HFFc6 (cell line): ENCODE measurements around the gene NECAB3. TPM values are rescaled to one million over a fixed set of nuclear protein-coding genes. Genes with fewer than 3 reads are reported as not detected.

Experiments
- DNase-seq: peaks from one replicate; pipeline ENCODE4 v3.0.0-alpha.2; 2018
- H3K27ac Mint-ChIP-seq: 2 replicates; pipeline ENCODE4 v1.8.0; 2020; ENCODE audit warnings: mild to moderate bottlenecking, mixed read lengths
- H3K27me3 Mint-ChIP-seq: 2 replicates; pipeline ENCODE4 v1.8.0; 2021; ENCODE audit warnings: mild to moderate bottlenecking, moderate library complexity, mixed read lengths; ENCODE audit not compliant: insufficient read depth
- H3K36me3 Mint-ChIP-seq: 2 replicates; pipeline ENCODE4 v1.8.0; 2021; ENCODE audit warnings: low read depth, mixed read lengths
- H3K4me1 Mint-ChIP-seq: 2 replicates; pipeline ENCODE4 v1.8.0; 2020; ENCODE audit warnings: low read depth, mixed read lengths
- H3K4me3 Mint-ChIP-seq: 2 replicates; pipeline ENCODE4 v1.8.0; 2020; ENCODE audit warnings: mild to moderate bottlenecking, moderate library complexity, mixed read lengths
- H3K9me3 Mint-ChIP-seq: 2 replicates; pipeline ENCODE4 v1.8.0; 2020; ENCODE audit warnings: mild to moderate bottlenecking, mixed read lengths
- CTCF ChIP-seq: fragments of 200-600 bp; sonication (generic); IDR thresholded peaks from 2 replicates; pipeline ENCODE4 v1.5.0; 2021; ENCODE audit warnings: antibody characterized with exemption, mild to moderate bottlenecking
- total RNA-seq, 6 experiments: library from RNA; stranded (reverse); fragmentation: NEBNext Ultra II Directional; extraction: Animal tissue kit (Norgen Biotek cat#: 25700); gene quantifications; 2 replicates in 1 of 6; 3 replicates in 5 of 6; pipeline ENCODE4 v1.2.3, GENCODE V29; 2021

The NECAB3 gene
- total RNA-seq, 6 experiments from 2014 or later = 24.9 to 30.0 (median 27.0) TPM

- Mint-ChIP-seq H3K4me1 (peaks cover 10% of the 10 kb centered on the region), H3K27me3 (peaks cover 4% of the 10 kb centered on the region), H3K36me3 (no peaks in the 10 kb centered on the region), H3K4me3 (no peak overlapping the region), H3K9me3 (no peaks in the 10 kb centered on the region), H3K27ac (no peak overlapping the region)
- DNase-seq = no peak
- no peak for TF ChIP-seq CTCF
Observed at GRCh38 chr20:33658510-33658909, 15.7 kb downstream of the NECAB3 start.

DNA sequence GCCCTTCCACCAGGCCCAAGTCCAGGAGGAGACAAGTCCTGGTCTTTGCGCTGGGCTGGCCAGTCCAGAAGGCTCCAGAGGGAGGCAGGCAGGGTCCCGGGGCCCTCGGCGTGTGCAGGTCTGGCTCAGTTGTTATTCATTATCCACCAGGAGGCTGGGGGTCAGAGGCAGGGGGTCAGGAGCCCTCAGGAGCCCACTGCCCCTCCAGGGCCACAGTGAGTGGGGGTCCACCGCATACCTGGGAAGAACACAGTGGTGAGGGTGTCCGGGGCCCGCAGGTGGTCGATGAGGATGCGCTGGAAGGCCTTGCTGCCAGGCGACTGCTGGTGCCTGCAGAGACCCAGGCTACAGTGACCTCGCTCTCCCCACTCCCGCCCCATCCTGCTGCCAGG, 16.5 kb downstream of the NECAB3 start:
- DNase-seq = no peak
- TF ChIP-seq CTCF = no peak
- Mint-ChIP-seq H3K9me3 (no peaks in the 10 kb centered on the region), H3K27me3 (peaks cover 4% of the 10 kb centered on the region), H3K4me1 (peaks cover 10% of the 10 kb centered on the region), H3K36me3 (no peaks in the 10 kb centered on the region), H3K4me3 (no peak overlapping the region), H3K27ac (no peak overlapping the region)

DNA sequence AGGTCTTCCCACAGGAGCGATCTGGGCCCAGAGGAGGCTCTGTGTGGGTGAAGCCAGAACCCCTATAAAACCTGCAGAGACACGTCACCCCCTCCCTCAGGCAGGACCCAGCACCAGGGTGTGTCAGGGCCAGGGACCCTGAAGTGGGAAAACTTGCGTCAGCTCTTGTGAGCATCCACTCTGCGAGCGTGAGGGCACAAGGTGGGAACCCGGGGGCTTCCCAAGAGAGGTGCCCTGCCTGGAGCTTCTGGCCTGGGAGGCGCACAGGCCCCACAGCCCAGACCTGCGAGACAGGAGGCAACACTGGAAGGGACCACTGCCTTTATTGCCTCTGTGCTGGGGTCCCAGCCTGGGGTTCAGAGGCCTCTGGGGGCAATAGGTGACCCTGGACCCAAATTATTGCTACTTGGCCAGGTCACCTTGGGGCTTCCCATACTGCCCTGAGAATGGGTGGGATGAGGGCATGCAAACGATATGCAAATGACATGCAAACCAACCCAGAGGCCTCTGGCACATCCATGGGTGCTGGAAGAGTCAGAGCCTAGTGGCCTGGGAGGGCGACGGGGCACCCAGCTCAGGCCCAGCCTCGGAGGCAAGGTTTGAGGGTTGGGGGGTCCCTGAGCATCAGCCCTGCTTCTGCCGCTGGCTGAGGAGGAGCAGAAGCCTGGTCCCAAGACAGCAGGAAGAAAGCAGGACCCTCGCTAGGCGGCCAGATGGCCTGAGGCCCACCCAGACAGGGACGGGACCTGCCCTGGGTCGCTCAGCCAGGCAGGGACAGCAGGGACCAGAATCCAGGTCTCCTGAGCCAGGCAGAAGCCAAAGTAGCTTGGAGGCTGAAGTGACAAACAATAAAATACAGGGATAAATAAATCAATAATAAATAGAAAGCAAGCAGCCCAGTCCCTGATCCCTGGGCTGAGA, 17.2 kb downstream of the NECAB3 start:
- Mint-ChIP-seq H3K4me3 (no peak overlapping the region), H3K27me3 (peaks cover 4% of the 10 kb centered on the region), H3K27ac (no peak overlapping the region), H3K4me1 (peaks cover 7% of the 10 kb centered on the region; the same call in 1 of the 2 replicates), H3K9me3 (no peaks in the 10 kb centered on the region), H3K36me3 (no peaks in the 10 kb centered on the region)
- no peak for DNase-seq
- no peak for TF ChIP-seq CTCF

GRCh38 chr20:33656010-33656782, 18.0 kb downstream of the NECAB3 start:
- Mint-ChIP-seq H3K9me3 (no peaks in the 10 kb centered on the region), H3K36me3 (no peaks in the 10 kb centered on the region), H3K27ac (no peak overlapping the region), H3K4me1 (peaks cover 7% of the 10 kb centered on the region; the same call in 1 of the 2 replicates), H3K27me3 (peaks cover 4% of the 10 kb centered on the region), H3K4me3 (no peak overlapping the region)
- no peak for TF ChIP-seq CTCF
- DNase-seq = no peak

- peaks cover 4% of the 10 kb centered on the region for H3K27me3 Mint-ChIP-seq
- TF ChIP-seq CTCF = no peak
- H3K4me3 Mint-ChIP-seq = no peak overlapping the region
- DNase-seq = no peak
- peaks cover 7% of the 10 kb centered on the region; the same call in 1 of the 2 replicates for H3K4me1 Mint-ChIP-seq
- no peak overlapping the region for H3K27ac Mint-ChIP-seq
- no peaks in the 10 kb centered on the region for H3K36me3 Mint-ChIP-seq
- no peaks in the 10 kb centered on the region for H3K9me3 Mint-ChIP-seq
Observed at GRCh38 chr20:33655164-33655563, 19.1 kb downstream of the NECAB3 start.
